ENCODE data around the gene NKD1.

Gene NKD1

DNA sequence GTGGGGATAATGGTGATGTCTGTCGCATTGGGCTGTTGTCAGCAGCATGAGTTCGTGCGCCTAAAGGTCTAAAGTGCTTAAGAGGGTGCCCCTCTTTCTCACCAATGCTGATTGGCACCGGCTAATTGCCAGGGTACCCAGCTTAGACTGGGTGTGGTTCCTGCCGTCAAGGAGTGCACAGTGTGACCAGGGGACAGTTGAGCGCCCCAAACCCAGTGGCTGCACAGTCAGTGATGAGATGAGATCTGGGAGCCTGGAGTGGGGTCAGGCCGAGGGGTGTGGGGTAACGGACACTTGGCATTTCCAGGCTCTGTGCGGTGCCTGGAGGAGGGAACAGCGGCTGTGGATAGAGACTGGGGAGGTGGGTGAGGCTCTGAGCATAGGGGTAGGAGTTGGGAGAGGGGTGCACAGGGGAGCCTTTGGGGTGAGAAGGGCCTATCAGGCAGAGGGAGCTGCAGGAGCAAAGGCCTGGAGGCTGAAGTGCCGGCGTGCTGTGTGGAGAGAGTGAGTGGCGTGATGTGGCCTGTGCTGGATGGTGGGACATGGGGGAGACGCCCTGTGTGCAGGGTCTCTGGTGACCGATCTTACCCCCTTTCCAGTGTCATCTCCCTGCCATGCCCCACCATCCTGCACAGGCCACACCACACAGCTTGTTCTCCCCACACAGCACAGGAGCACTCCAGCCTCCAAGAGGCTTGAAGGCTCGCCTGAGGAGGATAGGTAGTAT, 74.6 kb downstream of the NKD1 start:
- Histone ChIP-seq H3K27me3 (ENCODE audit: low read depth) (no peaks in the 10 kb centered on the region), H3K4me1 (no peaks in the 10 kb centered on the region), H3K9me3 (no peaks in the 10 kb centered on the region), H3K36me3 (replicated peaks) (no peaks in the 10 kb centered on the region), H3K4me3 (no peak overlapping the region)
- no peak for DNase-seq (ENCODE audit: low spot score in 2 of 2)
- in situ Hi-C loops (cut with MboI; ENCODE audit: low sequenced_read_pairs): no loop called here

- no peaks in the 10 kb centered on the region for H3K9me3 ChIP-seq
- H3K4me3 ChIP-seq: no peak overlapping the region
- no peaks in the 10 kb centered on the region for H3K27me3 ChIP-seq (ENCODE audit: low read depth)
- no peaks in the 10 kb centered on the region for H3K36me3 ChIP-seq (replicated peaks)
- no peak for DNase-seq (ENCODE audit: low spot score in 2 of 2)
- in situ Hi-C loops (cut with MboI; ENCODE audit: low sequenced_read_pairs): no loop called here
- H3K4me1 ChIP-seq: no peaks in the 10 kb centered on the region
These were observed 76.3 kb downstream of the NKD1 start for GRCh38 chr16:50624449-50624970.

GRCh38 chr16:50625374-50625773, 77.2 kb downstream of the NKD1 start:
- no peaks in the 10 kb centered on the region for H3K36me3 ChIP-seq (replicated peaks)
- H3K4me3 ChIP-seq: no peak overlapping the region
- no peaks in the 10 kb centered on the region for H3K4me1 ChIP-seq
- in situ Hi-C loops (cut with MboI; ENCODE audit: low sequenced_read_pairs): no loop called here
- H3K27me3 ChIP-seq (ENCODE audit: low read depth): no peaks in the 10 kb centered on the region
- no peak for DNase-seq (ENCODE audit: low spot score in 2 of 2)
- H3K9me3 ChIP-seq: no peaks in the 10 kb centered on the region

DNA sequence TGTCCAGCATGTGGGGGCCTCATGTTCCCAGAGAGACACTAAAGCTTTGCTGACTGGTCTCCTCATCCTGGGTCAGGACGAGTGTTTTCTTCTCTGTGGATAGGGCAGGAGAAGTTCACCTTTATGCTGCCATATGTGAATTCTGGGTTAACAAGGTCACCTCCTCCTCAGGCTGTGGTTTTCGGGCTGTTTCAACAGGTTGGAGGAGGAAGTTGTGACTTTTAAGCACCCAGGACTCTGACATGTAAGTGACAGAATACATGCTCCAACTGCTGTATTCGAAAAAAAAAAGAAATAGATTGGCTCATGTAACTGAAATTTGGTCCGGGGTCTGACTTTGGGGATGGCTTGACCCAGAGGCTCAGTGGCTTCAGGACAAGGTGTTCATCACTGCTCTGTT, 78.7 kb downstream of the NKD1 start:
- Histone ChIP-seq H3K9me3 (no peaks in the 10 kb centered on the region), H3K36me3 (replicated peaks) (no peaks in the 10 kb centered on the region), H3K4me1 (no peaks in the 10 kb centered on the region), H3K27me3 (ENCODE audit: low read depth) (no peaks in the 10 kb centered on the region), H3K4me3 (no peak overlapping the region)
- in situ Hi-C loops (cut with MboI; ENCODE audit: low sequenced_read_pairs): no loop called here
- DNase-seq (ENCODE audit: low spot score in 2 of 2): no peak

DNA sequence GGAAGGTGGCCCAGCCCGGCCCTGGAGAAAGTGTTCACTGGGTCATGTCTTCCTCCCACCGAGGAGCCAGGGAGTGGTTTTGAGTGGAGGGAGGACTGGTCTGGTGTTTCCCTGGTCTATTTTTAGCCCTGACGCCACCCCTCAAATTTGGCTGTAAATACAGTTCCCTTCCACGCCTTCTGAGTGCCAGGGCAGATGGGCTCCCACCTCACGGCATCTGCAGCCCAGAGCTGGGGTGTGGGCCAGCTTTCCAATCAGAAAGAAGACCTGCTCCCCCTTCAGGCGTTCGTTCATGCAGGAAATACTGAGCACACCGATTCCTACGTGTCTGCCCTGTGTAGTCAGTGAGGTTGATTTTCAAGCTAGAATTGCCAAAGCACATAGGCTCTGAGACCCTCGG, 79.2 kb downstream of the NKD1 start:
- in situ Hi-C loops (cut with MboI; ENCODE audit: low sequenced_read_pairs): no loop called here
- DNase-seq (ENCODE audit: low spot score in 2 of 2): no peak
- no peaks in the 10 kb centered on the region for H3K36me3 ChIP-seq (replicated peaks)
- H3K4me3 ChIP-seq: no peak overlapping the region
- H3K4me1 ChIP-seq: no peaks in the 10 kb centered on the region
- no peaks in the 10 kb centered on the region for H3K9me3 ChIP-seq
- H3K27me3 ChIP-seq (ENCODE audit: low read depth): no peaks in the 10 kb centered on the region

GRCh38 chr16:50628156-50628802, 80.1 kb downstream of the NKD1 start:
- Histone ChIP-seq H3K9me3 (no peaks in the 10 kb centered on the region), H3K4me3 (no peak overlapping the region), H3K27me3 (ENCODE audit: low read depth) (no peaks in the 10 kb centered on the region), H3K4me1 (no peaks in the 10 kb centered on the region), H3K36me3 (replicated peaks) (no peaks in the 10 kb centered on the region)
- no peak for DNase-seq (ENCODE audit: low spot score in 2 of 2)
- in situ Hi-C loops (cut with MboI; ENCODE audit: low sequenced_read_pairs): no loop called here

- in situ Hi-C loops (cut with MboI; ENCODE audit: low sequenced_read_pairs): no loop called here
- no peak overlapping the region for H3K4me3 ChIP-seq
- no peak for DNase-seq (ENCODE audit: low spot score in 2 of 2)
- no peaks in the 10 kb centered on the region for H3K4me1 ChIP-seq
- no peaks in the 10 kb centered on the region for H3K36me3 ChIP-seq (replicated peaks)
- no peaks in the 10 kb centered on the region for H3K27me3 ChIP-seq (ENCODE audit: low read depth)
- H3K9me3 ChIP-seq: no peaks in the 10 kb centered on the region
These were observed 81.1 kb downstream of the NKD1 start for GRCh38 chr16:50629334-50629733.

DNA sequence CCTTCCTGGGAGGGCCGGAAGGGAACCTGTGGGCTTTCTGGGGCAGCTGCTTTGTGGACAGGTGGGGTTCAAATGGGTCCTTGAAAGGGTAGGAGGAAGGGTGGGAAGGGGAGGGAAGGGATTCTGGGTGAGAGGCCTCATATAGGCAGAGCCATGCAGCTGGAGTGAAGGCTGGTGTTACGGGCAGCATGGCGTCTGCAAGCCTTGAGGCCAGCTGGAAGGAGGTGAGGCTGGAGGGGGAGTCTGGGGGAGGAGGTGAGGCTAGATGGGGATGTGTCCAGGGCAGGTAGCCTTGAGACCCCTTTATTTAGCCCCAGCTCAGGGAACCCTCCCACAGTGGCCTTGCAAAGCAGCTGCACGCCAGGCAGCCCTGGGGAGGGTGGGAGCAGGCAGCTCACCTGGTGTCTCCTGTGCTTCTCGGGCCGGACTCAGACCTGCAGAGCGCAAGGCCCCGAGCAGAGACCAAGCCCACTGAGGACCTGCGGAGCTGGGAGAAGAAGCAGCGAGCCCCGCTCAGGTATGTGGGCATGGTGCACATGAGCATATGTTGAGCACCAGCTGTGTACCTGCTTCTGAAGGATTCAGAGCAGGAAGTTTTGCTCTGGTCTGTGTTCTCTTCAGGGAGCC, 82.3 kb downstream of the NKD1 start:
- Histone ChIP-seq H3K27me3 (ENCODE audit: low read depth) (no peaks in the 10 kb centered on the region), H3K4me3 (no peak overlapping the region), H3K36me3 (replicated peaks) (no peaks in the 10 kb centered on the region), H3K4me1 (no peaks in the 10 kb centered on the region), H3K9me3 (no peaks in the 10 kb centered on the region)
- DNase-seq (ENCODE audit: low spot score in 2 of 2): no peak
- in situ Hi-C loops (cut with MboI; ENCODE audit: low sequenced_read_pairs): no loop called here

DNA sequence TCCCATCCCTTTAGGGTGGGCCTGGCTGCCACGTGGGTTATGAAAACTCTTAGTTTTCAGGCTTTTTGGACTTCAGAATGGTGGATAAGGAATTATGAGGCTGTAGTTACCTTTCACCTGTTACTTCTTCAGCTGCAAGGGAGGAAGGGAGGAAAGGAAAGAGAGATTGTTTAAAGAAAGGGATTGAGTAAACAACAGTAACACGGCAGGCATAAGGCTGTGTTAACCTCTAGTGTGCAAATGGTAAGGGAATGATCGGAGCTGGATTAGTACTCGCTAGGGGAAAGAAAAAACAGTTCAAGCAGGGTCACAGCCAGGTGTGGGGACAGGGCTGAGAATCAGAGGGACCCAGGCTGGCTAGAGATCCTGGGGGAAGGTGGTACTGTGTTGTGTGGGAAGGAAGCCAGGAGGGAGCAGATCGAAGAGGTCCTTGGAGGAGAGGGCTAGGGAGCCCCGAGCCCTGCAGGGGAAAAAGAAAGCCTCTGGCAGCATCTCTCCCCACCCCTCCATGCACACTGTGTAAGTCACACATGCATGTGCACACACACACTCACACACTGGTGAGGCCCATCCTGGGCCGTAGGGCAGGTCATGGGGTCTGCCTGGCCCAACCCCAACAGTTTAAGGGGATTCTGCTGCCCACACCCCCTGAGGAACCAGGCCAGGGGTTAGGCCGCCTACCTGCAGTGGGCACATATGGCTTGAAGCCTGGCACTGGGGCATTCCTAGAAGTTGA, 83.2 kb downstream of the NKD1 start:
- H3K4me1 ChIP-seq: no peaks in the 10 kb centered on the region
- no peaks in the 10 kb centered on the region for H3K27me3 ChIP-seq (ENCODE audit: low read depth)
- no peaks in the 10 kb centered on the region for H3K9me3 ChIP-seq
- in situ Hi-C loops (cut with MboI; ENCODE audit: low sequenced_read_pairs): no loop called here
- no peak overlapping the region for H3K4me3 ChIP-seq
- H3K36me3 ChIP-seq (replicated peaks): no peaks in the 10 kb centered on the region
- no peak for DNase-seq (ENCODE audit: low spot score in 2 of 2)

- H3K4me1 ChIP-seq: no peaks in the 10 kb centered on the region
- H3K27me3 ChIP-seq (ENCODE audit: low read depth): no peaks in the 10 kb centered on the region
- no peak overlapping the region for H3K4me3 ChIP-seq
- no peaks in the 10 kb centered on the region for H3K36me3 ChIP-seq (replicated peaks)
- no peak for DNase-seq (ENCODE audit: low spot score in 2 of 2)
- H3K9me3 ChIP-seq: no peaks in the 10 kb centered on the region
- in situ Hi-C loops (cut with MboI; ENCODE audit: low sequenced_read_pairs): no loop called here
These were observed 83.9 kb downstream of the NKD1 start for GRCh38 chr16:50631985-50632576.

DNA sequence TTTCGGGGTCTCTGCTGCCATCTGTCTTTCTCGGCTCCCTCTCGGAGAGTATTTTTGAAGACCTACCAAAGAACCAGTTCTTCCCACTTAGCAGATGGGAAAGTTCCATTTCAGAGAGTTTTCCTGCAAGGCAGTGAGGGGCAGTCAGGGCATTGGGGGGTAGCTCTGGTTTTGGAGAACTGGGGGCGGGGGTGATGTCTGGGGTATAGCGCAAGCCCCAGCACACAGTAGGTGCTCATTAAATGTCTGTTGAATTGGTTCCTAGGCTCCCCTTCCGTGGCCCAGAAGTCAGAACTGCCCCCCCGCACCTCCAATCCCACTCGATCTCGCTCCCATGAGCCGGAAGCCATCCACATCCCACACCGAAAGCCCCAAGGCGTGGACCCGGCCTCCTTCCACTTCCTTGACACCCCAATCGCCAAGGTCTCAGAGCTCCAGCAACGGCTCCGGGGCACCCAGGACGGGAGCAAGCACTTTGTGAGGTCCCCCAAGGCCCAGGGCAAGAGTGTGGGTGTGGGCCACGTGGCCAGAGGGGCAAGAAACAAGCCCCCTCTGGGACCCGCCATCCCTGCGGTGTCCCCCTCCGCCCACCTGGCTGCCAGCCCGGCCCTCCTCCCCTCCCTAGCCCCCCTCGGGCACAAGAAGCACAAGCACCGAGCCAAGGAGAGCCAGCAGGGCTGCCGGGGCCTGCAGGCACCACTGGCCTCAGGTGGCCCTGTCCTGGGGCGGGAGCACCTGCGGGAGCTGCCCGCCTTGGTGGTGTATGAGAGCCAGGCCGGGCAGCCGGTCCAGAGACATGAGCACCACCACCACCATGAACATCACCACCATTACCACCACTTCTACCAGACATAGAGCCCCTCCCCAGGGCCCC, 85.0 kb downstream of the NKD1 start:
- no peaks in the 10 kb centered on the region for H3K27me3 ChIP-seq (ENCODE audit: low read depth)
- no peak for DNase-seq (ENCODE audit: low spot score in 2 of 2)
- in situ Hi-C loops (cut with MboI; ENCODE audit: low sequenced_read_pairs): no loop called here
- no peak overlapping the region for H3K4me3 ChIP-seq
- H3K4me1 ChIP-seq: no peaks in the 10 kb centered on the region
- H3K9me3 ChIP-seq: no peaks in the 10 kb centered on the region
- no peaks in the 10 kb centered on the region for H3K36me3 ChIP-seq (replicated peaks)

DNA sequence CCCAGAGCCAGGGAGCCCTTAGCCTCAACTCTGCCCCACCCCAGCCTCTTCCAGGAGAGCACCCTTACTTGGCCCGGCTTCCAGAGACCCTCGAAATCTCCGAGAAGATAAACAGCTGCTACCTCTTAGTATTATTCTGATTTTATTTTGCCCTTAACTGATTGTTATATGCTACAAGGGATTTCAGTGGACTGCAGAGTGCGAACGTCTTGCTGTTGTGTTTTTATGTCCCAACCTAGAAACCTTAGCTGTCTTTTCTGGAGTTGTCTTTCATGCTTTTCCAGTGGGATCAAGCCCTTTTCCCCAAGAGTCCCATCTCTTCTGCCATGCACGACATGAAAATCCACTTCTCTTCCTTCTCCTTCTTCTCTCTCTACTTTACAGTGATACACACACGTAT, 85.9 kb downstream of the NKD1 start:
- H3K36me3 ChIP-seq (replicated peaks): no peaks in the 10 kb centered on the region
- no peaks in the 10 kb centered on the region for H3K27me3 ChIP-seq (ENCODE audit: low read depth)
- no peak overlapping the region for H3K4me3 ChIP-seq
- H3K4me1 ChIP-seq: no peaks in the 10 kb centered on the region
- H3K9me3 ChIP-seq: no peaks in the 10 kb centered on the region
- in situ Hi-C loops (cut with MboI; ENCODE audit: low sequenced_read_pairs): no loop called here
- DNase-seq (ENCODE audit: low spot score in 2 of 2): no peak

- Histone ChIP-seq H3K4me3 (no peak overlapping the region), H3K4me1 (no peaks in the 10 kb centered on the region)
- in situ Hi-C loops (cut with MboI; ENCODE audit: low sequenced_read_pairs): no loop called here
These were observed 86.8 kb downstream of the NKD1 start for GRCh38 chr16:50634947-50635346.

More at GRCh38 chr16:50634947-50635346, 86.8 kb downstream of the NKD1 start:
- H3K27me3 ChIP-seq (ENCODE audit: low read depth): no peaks in the 10 kb centered on the region
- no peaks in the 10 kb centered on the region for H3K36me3 ChIP-seq (replicated peaks)
- no peaks in the 10 kb centered on the region for H3K9me3 ChIP-seq
- DNase-seq (ENCODE audit: low spot score in 2 of 2): no peak

All from HAP-1 (cell line).